Activated naive CD4-positive, alpha-beta T cell treated with Interleukin-2 at 50 U/mL for 16 hours (primary cell): ENCODE results near the gene ACTR1B.
"Not testable (repeated sequence)": the region's sequence is repeated elsewhere in the genome, so short reads cannot be mapped to it uniquely, and the experiment has no call there.

Experiments used
- DNase-seq: peaks from one replicate; pipeline ENCODE4 v3.0.0-alpha.2; 2020

Gene ACTR1B

DNA sequence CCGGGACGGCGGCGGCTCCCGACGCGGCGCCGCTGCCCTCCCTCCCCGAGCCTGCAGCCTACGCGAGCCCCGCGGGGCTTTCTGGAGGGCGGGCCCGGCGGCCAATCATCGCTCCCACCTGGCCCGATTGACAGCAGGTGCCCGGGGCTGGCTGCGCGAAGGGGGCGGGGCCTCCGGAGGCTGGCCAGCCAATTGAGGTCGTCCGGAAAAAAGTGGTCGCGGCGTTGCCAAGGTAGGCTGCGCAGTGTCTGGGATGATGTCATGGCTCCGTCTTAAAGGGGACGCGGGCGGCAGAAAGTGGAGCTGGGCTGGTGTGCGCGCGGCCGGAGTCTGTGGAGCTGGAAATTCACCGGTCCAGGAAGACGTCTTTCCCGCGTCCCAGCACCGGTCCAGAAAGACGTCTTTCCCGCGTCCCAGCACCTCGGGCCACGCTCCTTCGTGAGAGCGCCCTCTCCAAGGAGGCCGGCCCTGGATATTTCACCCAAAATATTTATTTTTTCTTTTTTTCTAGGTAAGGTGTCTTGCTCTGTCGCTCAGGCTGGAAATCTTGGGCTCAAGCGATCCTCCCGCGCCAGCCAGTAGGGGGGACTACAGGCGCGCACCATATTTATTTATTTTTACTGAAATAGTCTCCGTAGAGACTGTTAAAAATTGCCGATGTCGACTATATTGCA is at the start of gene ACTR1B:
ACTR1B (minus strand) TSS at position 83 of the 674 bp plus-strand sequence. CDS start 154 bp downstream, outside the sequence.
- DNase-seq = peak; percentile 98

DNA sequence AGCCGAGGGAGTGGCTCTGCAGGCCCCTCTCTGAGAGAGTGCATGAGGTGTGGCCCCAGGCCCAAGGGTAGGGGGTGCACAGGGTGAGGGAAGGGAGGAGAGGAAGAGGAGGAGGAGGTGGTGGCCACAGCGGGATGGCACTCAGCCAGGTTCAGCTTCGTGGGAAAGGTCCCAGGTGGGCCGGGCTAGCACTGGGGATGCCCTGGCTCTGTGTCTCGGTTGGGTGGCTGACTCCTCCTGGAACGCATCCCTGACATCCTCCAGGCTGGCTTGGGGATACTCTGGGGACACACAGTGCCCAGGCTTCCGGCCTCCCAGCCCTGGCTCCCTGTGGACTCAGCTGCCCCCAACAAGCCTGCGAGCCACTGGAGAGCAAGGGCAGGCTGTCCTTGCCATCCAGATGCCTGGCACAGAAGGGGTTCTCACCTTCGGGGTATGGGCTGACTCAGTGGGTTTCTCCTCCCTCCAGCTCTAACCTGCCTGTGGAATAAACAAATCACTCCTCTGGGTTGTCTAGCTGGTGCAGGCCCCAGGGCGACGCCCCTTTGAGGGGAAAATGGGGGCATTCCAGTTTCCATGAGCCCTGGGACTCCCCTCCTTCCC is 49.0 kb upstream of the ACTR1B start:
- peak; percentile 63 for DNase-seq

DNA sequence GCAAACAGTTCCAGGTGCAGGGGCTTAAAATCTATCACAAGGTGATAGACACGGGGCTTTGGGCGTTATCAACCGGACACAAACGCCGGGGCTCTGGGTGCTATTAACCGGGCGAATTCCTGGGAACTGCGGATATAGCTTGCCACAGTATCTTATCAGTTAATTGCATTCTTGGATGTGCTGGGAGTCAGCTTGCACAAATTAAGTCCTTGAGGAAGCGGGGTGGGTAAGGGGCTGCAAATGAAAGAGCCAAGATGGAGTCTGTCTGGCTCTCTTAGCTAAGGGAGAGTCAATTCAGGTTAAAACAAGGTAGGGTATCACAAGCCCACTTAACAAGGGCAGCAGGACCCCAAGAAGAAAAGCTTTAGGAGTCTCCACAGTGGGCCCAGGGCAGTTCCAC is 48.3 kb upstream of the ACTR1B start:
- not testable (repeated sequence) for DNase-seq

DNA sequence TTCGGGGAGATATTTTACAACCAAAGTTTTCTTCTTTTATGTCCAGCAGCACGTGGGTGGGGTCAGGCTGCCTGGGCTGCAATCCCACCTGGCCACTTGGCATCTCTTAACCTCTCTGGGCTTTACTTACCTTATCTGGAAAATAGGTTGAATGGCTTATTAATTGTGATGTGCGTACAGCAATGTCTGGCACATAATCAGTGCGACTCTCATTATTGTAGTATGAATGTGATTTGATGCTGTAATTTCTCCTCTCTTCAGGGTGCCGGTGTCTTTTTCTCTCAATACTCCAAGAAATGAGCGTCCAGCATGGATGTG is 47.5 kb upstream of the ACTR1B start:
- no peak for DNase-seq

DNA sequence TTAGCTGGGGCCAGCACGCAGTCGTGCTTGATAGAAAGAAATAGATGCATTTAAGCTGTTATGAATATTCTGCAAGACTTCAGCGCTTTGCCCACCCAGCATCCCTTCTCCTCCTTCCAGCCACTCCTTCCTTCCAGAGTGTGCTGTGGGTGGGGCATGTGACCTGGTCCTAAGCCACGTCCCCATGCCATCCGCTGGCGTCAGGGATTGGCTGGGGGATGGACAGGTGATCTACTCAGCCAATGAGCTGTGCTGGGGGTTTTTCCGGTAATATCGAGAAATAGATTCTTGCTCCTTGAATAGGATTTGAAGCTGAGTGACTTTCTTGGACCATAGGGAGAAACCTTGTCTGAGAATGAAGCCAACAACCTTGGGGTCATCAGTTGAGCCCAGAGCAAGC is 44.8 kb upstream of the ACTR1B start:
- no peak for DNase-seq

DNA sequence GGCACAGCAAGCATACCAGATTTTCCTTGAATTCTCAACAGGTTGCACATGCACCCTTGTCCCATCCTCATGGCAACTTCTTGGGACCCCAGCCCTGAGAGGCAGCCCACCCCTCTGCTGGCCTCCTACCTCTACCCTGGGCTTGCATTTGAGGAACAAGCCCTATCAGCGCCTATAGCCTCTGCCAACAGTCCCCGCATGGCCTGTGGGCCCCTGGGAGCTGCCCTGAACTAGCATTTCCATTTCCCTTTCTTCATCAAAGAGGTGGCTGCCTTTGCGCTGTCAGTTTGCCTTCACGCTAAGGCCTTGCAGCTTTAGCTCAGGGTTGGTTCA is 44.2 kb upstream of the ACTR1B start:
- DNase-seq = no peak

DNA sequence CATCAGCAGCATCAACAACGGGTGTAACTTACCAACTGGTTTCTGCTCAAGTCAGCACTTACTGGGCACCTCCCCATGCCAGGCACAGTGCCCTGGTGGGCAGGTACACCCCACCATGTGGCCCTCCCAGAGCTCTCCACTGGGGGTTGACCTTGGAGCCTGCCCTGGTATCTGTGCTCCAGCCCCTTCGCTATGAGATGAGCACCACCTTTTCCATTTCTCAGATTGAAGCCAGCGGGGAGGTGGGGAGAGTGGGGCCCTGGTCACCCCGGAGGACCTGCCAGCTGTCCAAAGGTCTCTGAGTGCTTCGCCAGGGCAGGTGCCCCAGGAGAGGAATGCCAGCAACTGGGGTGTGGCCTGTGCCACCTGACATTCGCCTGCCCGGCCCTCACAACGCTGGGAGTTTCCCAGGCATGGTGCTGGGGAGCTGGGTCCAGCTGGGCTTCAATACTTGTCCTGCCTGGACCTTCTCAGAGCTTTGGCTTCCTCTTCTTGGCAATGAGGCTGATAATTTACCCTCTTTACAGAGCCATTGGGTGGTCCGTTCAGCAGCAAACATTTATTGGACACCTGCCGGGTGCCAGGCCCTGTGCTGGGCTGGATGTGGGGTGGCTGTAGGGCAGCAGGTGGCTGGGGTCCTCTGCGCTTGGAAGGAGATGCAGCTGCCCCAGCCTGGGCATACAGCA is 43.7 kb upstream of the ACTR1B start:
- no peak for DNase-seq

DNA sequence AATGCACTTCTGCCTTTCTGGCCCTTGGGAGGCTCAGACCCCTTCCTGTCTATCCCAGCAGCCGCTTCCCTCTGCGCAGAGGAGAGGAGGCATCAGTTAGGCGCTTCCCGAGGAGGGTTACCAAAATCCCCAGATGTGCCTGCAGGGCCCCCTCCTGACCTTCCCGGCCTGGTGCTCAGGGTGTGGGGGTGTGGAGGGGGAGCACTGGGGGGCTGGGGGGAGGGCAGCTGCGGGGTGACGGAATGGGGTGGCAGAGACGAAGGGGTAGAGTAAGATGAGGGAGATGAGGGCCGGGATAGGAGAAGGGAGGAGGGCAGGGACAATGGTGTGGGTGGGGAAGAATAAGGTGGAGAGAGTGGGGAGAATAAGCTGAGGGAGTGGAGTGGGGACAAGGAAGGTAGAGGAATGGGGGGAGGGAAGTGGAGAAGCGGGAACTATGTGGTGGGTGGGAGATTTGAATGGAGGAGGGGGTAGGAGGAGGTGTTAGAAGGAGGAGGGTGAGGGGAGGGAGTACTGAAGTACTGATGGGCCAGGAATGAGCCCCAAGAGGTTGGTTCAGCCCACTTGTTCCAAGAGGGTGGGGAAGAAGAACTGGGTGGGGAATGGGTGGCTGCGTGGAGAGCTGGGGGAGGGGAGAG is 43.0 kb upstream of the ACTR1B start:
- no peak for DNase-seq

DNA sequence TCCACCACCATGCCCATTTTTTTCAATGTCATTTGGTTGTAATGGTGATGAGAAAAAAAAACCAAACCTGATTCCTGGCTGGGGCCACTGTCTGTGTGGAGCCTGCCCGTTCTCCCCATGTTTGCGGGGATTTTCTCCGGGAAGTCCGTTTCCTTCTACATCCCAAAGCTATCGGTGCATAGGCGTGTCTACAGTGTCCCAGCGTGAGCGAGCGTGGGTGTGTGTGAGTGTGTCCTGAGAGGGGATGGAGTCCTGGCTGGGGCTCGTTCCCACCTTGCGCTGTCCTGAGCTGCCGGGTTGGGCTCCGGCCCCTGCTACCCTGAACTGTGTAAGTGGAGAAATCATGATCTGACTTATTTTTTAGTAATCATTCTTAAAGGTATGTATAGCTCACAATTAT is 42.3 kb upstream of the ACTR1B start:
- DNase-seq = no peak

DNA sequence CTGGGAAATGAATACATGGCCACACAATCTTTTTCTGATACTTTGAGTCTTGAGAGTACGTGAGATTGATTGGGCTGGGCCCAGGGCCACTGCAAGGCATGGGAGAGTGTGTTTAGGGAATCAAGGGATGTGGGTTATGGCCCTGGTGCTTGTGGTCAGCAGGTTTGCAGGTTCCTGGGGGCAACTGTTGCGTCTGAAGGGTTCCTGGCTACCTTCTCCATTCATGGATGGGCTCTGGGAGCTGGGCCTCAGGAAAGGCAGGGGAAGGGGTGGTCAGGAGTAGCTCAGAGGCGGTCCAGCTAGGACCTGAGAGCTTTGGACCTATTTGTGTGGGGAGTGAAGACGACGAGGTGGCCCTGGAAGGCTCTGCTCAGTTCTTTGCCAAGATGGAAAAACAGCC is 41.1 kb upstream of the ACTR1B start:
- DNase-seq = no peak

DNA sequence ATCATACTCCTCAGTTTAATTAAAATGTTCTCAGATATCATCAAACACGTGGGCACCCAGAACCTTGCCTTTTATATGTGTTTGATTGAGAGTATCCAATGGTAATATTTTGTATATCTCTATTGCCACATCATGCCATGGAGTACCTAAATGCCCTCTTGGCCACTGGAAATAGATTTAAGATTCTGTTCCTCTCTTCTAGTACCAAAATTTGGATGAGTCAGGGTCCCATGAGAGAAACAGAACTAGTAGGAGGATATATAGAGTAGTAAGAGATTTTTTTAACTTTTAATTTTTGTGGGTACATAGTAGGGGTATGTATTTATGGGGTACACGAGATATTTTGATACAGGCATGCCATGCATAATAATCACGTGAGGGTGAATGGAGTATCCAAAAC is 39.9 kb upstream of the ACTR1B start:
- DNase-seq = no peak

DNA sequence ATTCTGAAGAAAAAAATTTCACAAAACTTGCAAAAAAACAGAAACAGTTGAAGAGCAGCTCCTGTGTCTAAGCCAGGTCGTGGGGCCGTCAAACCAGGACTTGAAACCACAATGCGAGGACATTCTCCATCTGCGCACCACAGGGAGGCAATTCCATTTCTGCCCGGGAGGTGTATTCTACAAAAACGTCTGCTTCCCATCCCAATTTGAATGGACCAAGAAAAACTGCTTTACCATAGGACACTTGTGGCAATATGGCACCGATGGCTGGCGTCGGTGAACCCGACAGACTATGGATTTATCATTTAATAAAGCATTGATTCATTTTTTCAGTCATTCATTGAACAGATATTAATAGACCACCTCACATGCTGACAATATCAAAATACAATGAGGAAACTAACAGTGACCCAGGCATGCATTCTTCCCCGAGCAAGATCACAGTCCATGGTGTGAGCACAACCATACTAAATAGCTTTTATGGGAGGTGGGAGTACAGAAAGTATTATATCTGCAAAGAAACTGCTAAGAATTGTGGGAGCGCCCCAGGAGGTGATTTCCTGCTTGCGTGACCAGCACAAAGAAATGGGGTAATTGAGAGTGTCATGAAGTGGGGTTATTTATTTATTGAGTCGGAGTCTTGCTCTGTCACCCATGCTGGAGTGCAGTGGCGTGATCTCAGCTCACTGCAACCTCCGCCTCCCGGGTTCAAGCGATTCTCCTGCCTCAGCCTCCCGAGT is 39.1 kb upstream of the ACTR1B start:
- DNase-seq = no peak

DNA sequence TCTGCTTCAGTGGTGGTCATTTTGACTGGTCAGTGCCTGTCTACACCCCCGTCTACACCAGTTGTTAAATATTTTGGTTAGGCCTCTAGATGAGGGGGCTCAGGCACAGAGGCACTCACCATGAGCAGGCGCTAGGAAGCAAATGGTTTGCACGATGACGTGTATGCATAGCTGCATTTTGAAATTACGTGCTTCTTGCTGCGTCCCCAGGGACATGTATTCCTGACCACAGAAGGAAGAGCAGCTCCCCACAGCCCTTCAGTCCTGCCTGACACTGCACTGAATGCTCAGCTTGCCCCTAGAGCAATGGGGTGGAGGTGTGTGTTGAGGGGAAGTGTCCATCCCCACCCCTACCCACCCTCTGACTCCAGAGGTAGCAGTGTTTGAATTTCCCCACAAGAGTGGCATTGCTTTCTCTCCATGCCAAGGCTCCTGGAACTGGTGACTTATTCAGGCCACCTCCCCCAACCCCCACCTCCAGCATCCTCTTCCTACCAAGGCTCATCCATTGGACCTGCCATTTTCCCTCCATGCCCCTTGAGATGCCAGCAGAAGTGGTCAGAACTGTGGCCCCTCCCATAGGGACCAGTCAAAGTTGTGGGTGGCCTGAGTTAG is 38.1 kb upstream of the ACTR1B start:
- no peak for DNase-seq

DNA sequence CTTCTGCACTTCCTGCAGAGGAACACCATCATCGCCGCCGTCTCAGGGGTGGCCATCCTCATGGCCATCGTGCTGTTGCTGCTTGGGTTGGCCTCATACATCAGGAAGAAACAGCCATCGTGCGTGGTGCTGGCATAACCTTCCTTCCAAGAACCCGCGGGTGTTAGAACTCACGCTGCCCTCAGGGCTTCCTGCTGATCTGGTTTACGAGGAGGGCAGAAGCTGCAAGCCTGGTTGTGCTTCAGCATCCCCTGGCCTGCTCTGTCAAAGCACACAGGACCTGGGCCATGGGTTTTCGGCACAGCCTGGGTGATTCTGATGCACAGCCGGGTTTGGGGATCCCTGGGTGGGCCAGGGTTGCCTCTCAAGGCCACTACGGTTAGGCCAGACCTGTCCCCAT is 37.3 kb upstream of the ACTR1B start:
- no peak for DNase-seq

DNA sequence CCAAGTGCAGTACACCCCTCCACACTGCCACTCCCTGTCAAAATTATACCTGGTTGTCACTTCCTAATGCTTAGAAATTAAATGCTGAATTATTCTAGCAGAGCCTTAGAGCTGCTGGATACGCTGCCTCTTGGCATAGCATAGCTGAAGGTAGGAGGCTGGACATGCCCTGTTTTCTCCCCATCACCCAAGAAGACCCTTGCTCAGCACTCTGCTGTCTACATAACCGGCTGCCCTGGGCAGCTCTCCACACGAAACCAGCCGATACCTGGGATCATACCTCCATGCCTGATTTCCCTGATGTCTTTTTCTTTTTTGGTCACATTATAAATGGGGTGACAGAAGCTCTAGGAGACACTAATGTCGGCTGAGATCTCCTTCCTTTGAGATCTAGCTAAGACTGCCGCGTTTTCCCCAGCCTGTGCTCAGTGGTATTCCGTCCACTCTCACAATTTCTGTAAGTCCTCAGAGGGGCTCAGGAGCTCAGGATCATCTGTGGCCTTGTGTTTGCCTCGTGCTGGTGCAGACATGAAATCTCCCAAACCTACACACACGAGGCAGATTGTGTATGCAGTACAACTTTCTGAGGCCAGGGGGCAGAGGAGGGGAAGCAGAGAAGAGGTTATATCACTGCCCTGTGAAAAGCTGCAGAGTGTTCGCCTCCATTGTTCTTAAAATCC is 36.1 kb upstream of the ACTR1B start:
- DNase-seq = peak; percentile 71

DNA sequence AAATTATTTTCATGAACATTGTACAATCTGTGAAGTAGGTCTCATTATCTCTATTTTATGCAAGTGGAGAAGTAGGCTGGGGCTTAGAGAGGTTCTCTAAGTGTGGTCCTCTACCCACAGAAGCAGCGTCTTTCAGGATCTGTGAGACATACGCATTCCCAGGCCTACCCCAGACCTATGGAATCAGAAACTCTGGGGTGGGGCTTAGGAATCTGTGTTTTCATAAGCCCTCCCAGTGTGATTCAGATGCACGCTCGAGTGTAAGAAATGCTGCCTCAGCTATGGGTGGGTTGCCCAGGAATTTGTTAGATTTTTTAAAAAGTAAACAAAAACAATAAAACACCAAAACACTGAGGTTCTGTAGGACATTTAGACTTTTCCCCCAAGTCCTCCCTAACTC is 34.7 kb upstream of the ACTR1B start:
- DNase-seq = no peak

DNA sequence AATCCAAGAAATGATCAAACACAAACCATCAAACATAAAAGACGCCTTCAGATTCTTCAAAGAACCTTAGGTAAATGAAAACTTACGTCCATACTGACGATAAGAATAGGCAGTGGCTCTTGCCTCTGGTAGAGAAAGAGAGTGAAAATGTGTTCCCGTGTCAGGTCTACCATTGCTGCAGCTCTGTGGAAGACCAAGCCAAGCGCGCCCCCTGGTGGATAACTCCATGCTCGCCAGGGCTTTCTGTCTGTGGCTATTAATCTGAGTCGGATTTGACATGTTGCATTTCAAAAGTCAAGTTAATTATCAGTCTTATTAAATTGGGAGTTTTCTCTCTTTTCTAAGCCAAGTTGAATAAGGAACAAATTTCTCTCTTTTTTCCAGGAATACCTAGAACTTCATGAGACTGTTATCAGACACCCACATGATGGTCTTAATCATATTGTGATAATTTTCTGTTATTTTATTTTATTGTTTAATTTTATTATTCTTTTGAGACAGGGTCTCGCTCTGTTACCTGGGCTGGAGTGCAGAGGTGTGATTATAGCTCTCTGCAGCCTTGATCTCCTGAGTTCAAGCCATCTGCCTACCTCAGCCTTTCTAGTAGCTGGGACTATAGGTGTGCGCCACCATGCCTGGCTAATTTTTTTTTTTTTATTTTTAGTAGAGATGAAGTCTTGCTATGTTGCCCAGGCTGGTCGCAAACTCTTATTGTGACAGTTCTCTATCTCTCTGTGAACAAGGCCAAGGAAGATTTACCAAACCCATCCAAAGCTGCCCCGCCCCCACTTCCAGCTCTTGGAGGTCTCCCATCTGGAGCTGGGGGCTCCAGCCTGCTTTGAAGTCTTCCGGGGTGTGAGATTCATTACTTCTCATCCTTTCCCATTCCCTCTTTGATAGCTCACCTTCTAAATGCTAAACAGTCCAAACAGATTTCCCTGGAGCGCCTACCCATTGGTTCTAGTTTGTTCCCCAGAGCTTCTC is 33.7 kb upstream of the ACTR1B start:
- DNase-seq = peak; percentile 92

DNA sequence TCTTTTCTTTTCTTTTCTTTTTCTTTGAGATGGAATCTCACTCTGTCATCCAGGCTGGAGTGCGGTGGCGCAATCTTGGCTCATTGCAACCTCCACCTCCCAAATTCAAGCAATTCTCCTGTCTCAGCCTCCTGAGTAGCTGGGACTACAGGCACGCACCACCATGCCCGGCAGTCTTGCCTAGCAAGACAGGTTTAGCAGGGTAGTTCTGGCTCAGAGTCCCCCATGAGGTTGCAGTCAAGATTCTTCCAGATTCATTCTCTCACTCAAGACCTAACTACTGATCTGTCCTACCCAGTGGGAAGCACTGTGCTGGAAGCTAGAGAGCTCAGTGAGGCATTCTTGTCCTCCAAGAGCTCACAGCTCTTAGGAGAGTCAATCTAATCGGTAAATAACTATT is 31.9 kb upstream of the ACTR1B start:
- no peak for DNase-seq

DNA sequence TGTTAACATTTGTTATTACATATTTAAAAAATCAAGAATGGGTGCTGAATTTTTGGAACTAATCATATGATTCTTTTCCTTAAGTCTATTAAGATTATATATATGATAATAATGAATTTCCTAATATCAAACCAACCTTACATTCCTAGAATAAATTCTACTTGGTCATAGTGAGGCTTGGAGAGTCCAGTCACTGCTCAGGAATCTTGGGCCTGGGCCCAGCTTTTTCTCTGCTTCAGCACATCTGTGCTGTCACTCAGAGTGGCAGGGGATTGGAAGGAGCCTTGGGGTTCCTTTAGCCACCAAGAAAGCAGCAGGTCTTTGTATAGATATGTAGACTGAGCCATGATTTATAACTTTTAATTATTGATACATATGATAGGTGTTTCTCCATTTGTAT is 29.6 kb upstream of the ACTR1B start:
- no peak for DNase-seq

DNA sequence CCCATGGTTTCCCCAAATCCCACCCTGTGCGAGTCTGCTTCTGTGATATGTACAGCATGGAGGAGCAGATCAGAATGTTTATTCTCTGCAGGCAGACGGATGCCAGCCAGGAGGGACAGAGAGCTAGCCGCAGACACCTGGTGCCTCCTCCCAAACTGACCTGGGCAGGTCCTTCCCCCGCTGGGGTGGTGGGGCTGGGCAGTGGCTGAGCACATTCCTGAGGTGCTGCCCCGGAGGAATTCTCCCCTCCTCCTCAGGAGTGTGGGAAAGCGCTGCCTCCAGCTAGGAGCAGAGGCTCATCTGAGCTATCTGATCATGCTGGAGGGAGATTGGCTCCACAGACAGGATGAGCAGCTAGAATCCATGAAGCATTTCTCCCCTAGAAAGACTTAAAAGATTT is 27.3 kb upstream of the ACTR1B start:
- no peak for DNase-seq
